Natural killer cell treated with Interleukin-12 subunit alpha and Interleukin-12 subunit beta and Interleukin-15 and Interleukin-18, amount 100 ng/mL, for 72 hours (primary cell): ENCODE data around the gene AIMP1. TPM values are rescaled to one million over a fixed set of nuclear protein-coding genes. Genes with fewer than 3 reads are reported as not detected.

Experiments
- ATAC-seq, 2 donors: fragments of 150-1000 bp; cut with Tn5 transposase in 1 of 2; sonication (Bioruptor Pico), chemical (Tn5 transposase) in 1 of 2; 2 replicates each; pipeline ENCODE4 v1.10.0; 2021
- DNase-seq: peaks from one replicate; pipeline ENCODE4 v3.0.0; 2022; ENCODE audit warnings: low spot score
- H3K27ac Mint-ChIP-seq, 2 donors: 1 replicate in 1 of 2; 2 replicates in 1 of 2; pipeline ENCODE4 v1.8.0; 2022; ENCODE audit warnings: mixed read lengths in 2 of 2, mild to moderate bottlenecking in 1 of 2, moderate library complexity in 1 of 2
- H3K27me3 Mint-ChIP-seq, 2 donors: 1 replicate in 1 of 2; 2 replicates in 1 of 2; pipeline ENCODE4 v1.8.0; 2022; ENCODE audit warnings: mixed read lengths in 2 of 2
- H3K36me3 Mint-ChIP-seq: one replicate; pipeline ENCODE4 v1.8.0; 2022; ENCODE audit warnings: mixed read lengths
- H3K4me1 Mint-ChIP-seq, 2 donors: 1 replicate in 1 of 2; 2 replicates in 1 of 2; pipeline ENCODE4 v1.8.0; 2022; ENCODE audit warnings: low read depth in 2 of 2, mixed read lengths in 2 of 2, mild to moderate bottlenecking in 1 of 2
- H3K4me3 Mint-ChIP-seq: one replicate; pipeline ENCODE4 v1.8.0; 2022; ENCODE audit warnings: mixed read lengths
- H3K9me3 Mint-ChIP-seq: 2 replicates; pipeline ENCODE4 v1.8.0; 2022; ENCODE audit warnings: mixed read lengths
- total RNA-seq, 2 donors: library from RNA; stranded (reverse); gene quantifications; one replicate each; pipeline ENCODE4 v1.2.3, GENCODE V29; 2022

Gene AIMP1
- total RNA-seq, 2 donors from 2014 or later = 51.0 to 54.4 TPM

- ATAC-seq = no peak
- DNase-seq = no peak
- Mint-ChIP-seq H3K36me3 (peaks cover 5% of the 10 kb centered on the region), H3K27me3 (no peaks in the 10 kb centered on the region), H3K9me3 (no peaks in the 10 kb centered on the region), H3K4me1 (peaks cover 0 to 4% of the 10 kb centered on the region in 2 donors), H3K27ac (no peak overlapping the region), H3K4me3 (no peak overlapping the region)
Measured at GRCh38 chr4:106299977-106300376, 16.4 kb upstream of the AIMP1 start.

- ATAC-seq (no peak), DNase-seq (no peak)
- H3K27ac Mint-ChIP-seq = no peak overlapping the region
- H3K36me3 Mint-ChIP-seq = peaks cover 5% of the 10 kb centered on the region
- peaks cover 0 to 4% of the 10 kb centered on the region in 2 donors for H3K4me1 Mint-ChIP-seq
- no peak overlapping the region for H3K4me3 Mint-ChIP-seq
- H3K27me3 Mint-ChIP-seq = no peaks in the 10 kb centered on the region
- H3K9me3 Mint-ChIP-seq = no peaks in the 10 kb centered on the region
Measured at GRCh38 chr4:106301393-106302061, 14.8 kb upstream of the AIMP1 start.

- H3K27ac Mint-ChIP-seq = no peak overlapping the region
- ATAC-seq (no peak), DNase-seq (no peak)
- peaks cover 0 to 4% of the 10 kb centered on the region in 2 donors for H3K4me1 Mint-ChIP-seq
- H3K27me3 Mint-ChIP-seq = no peaks in the 10 kb centered on the region
- H3K4me3 Mint-ChIP-seq = no peak overlapping the region
- peaks cover 5% of the 10 kb centered on the region for H3K36me3 Mint-ChIP-seq
- H3K9me3 Mint-ChIP-seq = no peaks in the 10 kb centered on the region
Measured at GRCh38 chr4:106302062-106302438, 14.3 kb upstream of the AIMP1 start.

- Mint-ChIP-seq H3K4me1 (peaks cover 0 to 7% of the 10 kb centered on the region in 2 donors), H3K36me3 (peaks cover 5% of the 10 kb centered on the region), H3K27me3 (no peaks in the 10 kb centered on the region), H3K4me3 (no peak overlapping the region), H3K9me3 (no peaks in the 10 kb centered on the region), H3K27ac (no peak overlapping the region)
- no peak for DNase-seq
- no peak for ATAC-seq
Measured at GRCh38 chr4:106303548-106304281, 12.6 kb upstream of the AIMP1 start.

GRCh38 chr4:106304632-106305031, 11.7 kb upstream of the AIMP1 start:
- Mint-ChIP-seq H3K36me3 (peaks cover 5% of the 10 kb centered on the region), H3K9me3 (no peaks in the 10 kb centered on the region), H3K4me3 (no peak overlapping the region), H3K27me3 (no peaks in the 10 kb centered on the region), H3K27ac (no peak overlapping the region), H3K4me1 (peaks cover 0 to 7% of the 10 kb centered on the region in 2 donors)
- no peak for ATAC-seq
- no peak for DNase-seq

- H3K27me3 Mint-ChIP-seq = no peaks in the 10 kb centered on the region
- peaks cover 0 to 7% of the 10 kb centered on the region in 2 donors for H3K4me1 Mint-ChIP-seq
- DNase-seq = no peak
- ATAC-seq = no peak
- H3K36me3 Mint-ChIP-seq = no peaks in the 10 kb centered on the region
- H3K4me3 Mint-ChIP-seq = no peak overlapping the region
- H3K9me3 Mint-ChIP-seq = no peaks in the 10 kb centered on the region
- no peak overlapping the region for H3K27ac Mint-ChIP-seq
Measured at GRCh38 chr4:106305435-106306055, 10.8 kb upstream of the AIMP1 start.

- Mint-ChIP-seq H3K27ac (no peak overlapping the region), H3K27me3 (no peaks in the 10 kb centered on the region), H3K9me3 (no peaks in the 10 kb centered on the region), H3K36me3 (no peaks in the 10 kb centered on the region), H3K4me3 (no peak overlapping the region), H3K4me1 (peaks cover 0 to 7% of the 10 kb centered on the region in 2 donors)
- DNase-seq (no peak), ATAC-seq (no peak)
Measured at GRCh38 chr4:106306561-106306960, 9.8 kb upstream of the AIMP1 start.

- no peak overlapping the region for H3K27ac Mint-ChIP-seq
- no peaks in the 10 kb centered on the region for H3K27me3 Mint-ChIP-seq
- H3K36me3 Mint-ChIP-seq = no peaks in the 10 kb centered on the region
- DNase-seq = no peak
- H3K4me1 Mint-ChIP-seq = peaks cover 10 to 14% of the 10 kb centered on the region in 2 donors
- no peaks in the 10 kb centered on the region for H3K9me3 Mint-ChIP-seq
- no peak overlapping the region for H3K4me3 Mint-ChIP-seq
- ATAC-seq = no peak
Measured at GRCh38 chr4:106312377-106312776, 4.0 kb upstream of the AIMP1 start.

GRCh38 chr4:106312997-106313522, 3.3 kb upstream of the AIMP1 start:
- DNase-seq (no peak), ATAC-seq (no peak)
- peak overlapping the region in 1 of 2 donors; percentile 70 for H3K27ac Mint-ChIP-seq
- no peaks in the 10 kb centered on the region for H3K27me3 Mint-ChIP-seq
- no peaks in the 10 kb centered on the region for H3K36me3 Mint-ChIP-seq
- no peak overlapping the region for H3K4me3 Mint-ChIP-seq
- H3K4me1 Mint-ChIP-seq = peaks cover 10 to 17% of the 10 kb centered on the region in 2 donors
- no peaks in the 10 kb centered on the region for H3K9me3 Mint-ChIP-seq

- no peaks in the 10 kb centered on the region for H3K27me3 Mint-ChIP-seq
- ATAC-seq (no peak), DNase-seq (no peak)
- H3K27ac Mint-ChIP-seq = no peak overlapping the region
- H3K4me1 Mint-ChIP-seq = peaks cover 10 to 20% of the 10 kb centered on the region in 2 donors
- no peaks in the 10 kb centered on the region for H3K9me3 Mint-ChIP-seq
- no peaks in the 10 kb centered on the region for H3K36me3 Mint-ChIP-seq
- no peak overlapping the region for H3K4me3 Mint-ChIP-seq
Measured at GRCh38 chr4:106314960-106315359, 1.4 kb upstream of the AIMP1 start.

- DNase-seq (no peak), ATAC-seq (peak; percentile 17 to 49)
- peaks cover 10 to 24% of the 10 kb centered on the region in 2 donors for H3K4me1 Mint-ChIP-seq
- H3K27me3 Mint-ChIP-seq = no peaks in the 10 kb centered on the region
- H3K4me3 Mint-ChIP-seq = no peak overlapping the region
- H3K36me3 Mint-ChIP-seq = peaks cover 4% of the 10 kb centered on the region
- H3K27ac Mint-ChIP-seq = no peak overlapping the region
- H3K9me3 Mint-ChIP-seq = no peaks in the 10 kb centered on the region
Measured at GRCh38 chr4:106315476-106315967, 828 bp upstream of the AIMP1 start.

- ATAC-seq (no peak), DNase-seq (no peak)
- no peaks in the 10 kb centered on the region for H3K27me3 Mint-ChIP-seq
- no peak overlapping the region for H3K4me3 Mint-ChIP-seq
- peaks cover 12 to 24% of the 10 kb centered on the region in 2 donors for H3K4me1 Mint-ChIP-seq
- H3K27ac Mint-ChIP-seq = no peak overlapping the region
- H3K9me3 Mint-ChIP-seq = no peaks in the 10 kb centered on the region
- H3K36me3 Mint-ChIP-seq = peaks cover 6% of the 10 kb centered on the region
Measured at GRCh38 chr4:106316773-106317409, 541 bp downstream of the AIMP1 start.

GRCh38 chr4:106317815-106318214, 1.5 kb downstream of the AIMP1 start:
- no peak overlapping the region for H3K27ac Mint-ChIP-seq
- no peaks in the 10 kb centered on the region for H3K9me3 Mint-ChIP-seq
- ATAC-seq = no peak
- no peaks in the 10 kb centered on the region for H3K27me3 Mint-ChIP-seq
- peaks cover 14 to 24% of the 10 kb centered on the region in 2 donors for H3K4me1 Mint-ChIP-seq
- peaks cover 8% of the 10 kb centered on the region for H3K36me3 Mint-ChIP-seq
- H3K4me3 Mint-ChIP-seq = no peak overlapping the region
- DNase-seq = no peak
